NCI-H2196 (cell line): ENCODE results near the gene GRWD1.

Experiments
- DNase-seq: peaks from one replicate; lab custom pipeline; 2025; ENCODE audit not compliant: unreplicated experiment; lab: John Stamatoyannopoulos, UW

The GRWD1 gene

DNA sequence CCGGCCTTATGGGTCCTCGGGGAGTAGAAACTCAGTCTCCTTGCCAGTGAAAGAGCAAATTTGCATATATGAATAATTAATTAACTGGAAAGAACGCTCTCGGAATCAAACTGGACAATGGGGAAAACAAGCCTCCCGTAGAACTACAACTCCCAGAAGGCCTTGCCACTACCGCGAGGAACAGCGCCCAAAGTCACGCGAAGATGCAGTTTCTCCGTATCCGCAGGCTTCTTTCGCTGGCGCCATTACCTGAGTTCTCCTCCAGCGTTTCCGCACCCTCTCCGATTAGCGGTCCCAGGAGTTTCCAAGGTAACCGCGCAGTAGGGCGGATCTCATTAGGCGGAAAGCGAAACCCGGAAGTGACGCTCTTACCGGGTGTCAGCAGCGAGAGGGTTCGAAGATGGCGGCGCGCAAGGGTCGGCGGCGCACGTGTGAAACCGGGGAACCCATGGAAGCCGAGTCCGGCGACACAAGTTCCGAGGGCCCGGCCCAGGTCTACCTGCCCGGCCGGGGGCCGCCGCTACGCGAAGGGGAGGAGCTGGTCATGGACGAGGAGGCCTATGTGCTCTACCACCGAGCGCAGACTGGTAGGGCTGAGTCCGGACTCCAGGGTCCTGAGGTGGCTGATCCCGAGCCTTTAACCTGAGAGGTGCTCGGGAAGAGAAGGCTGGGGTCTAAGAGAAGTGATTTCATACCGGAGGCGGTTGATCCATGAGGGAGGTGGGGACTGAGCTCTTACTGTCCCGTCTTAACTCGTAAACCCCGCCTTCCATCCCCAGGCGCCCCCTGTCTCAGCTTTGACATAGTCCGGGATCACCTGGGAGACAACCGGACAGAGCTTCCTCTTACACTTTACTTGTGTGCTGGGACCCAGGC, at the start of gene GRWD1:
TSS of gene GRWD1 (plus strand) at position 378 of the 876 bp plus-strand sequence. CDS start at position 401, 23 bp downstream.
- peak; percentile 99 for DNase-seq

- DNase-seq: no peak
These were observed 49.6 kb upstream of the GRWD1 start for GRCh38 chr19:48396016-48396823.

- no peak for DNase-seq
These were observed 49.0 kb upstream of the GRWD1 start for GRCh38 chr19:48396824-48397176.

- DNase-seq: no peak
These were observed 48.3 kb upstream of the GRWD1 start for GRCh38 chr19:48397263-48398101.

GRCh38 chr19:48398102-48398374, 47.7 kb upstream of the GRWD1 start:
- DNase-seq: no peak

- peak; percentile 86 for DNase-seq
These were observed 47.2 kb upstream of the GRWD1 start for GRCh38 chr19:48398375-48399235.

- DNase-seq: peak; percentile 37
These were observed 45.6 kb upstream of the GRWD1 start for GRCh38 chr19:48400018-48400742.

- DNase-seq: no peak
These were observed 44.5 kb upstream of the GRWD1 start for GRCh38 chr19:48401287-48401686.

DNA sequence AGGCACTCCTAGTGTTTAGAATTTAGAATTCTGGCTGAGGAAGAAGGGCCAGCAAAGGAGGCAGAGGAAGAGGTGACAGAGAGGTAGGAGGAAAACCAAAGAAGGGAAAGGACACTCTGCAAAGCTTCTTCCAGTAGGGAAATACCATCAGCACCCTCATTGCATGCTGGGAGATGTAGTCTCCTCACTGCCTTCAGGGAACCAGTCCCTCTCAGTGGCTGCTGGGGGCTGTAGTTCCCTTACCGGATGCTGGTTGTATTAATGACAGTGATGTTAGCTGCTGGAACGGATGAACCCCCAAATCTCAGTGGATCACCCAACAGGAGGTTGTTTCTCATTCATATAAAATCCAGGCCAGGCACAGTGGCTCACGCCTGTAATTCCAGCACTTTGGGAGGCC, 42.2 kb upstream of the GRWD1 start:
- DNase-seq: peak; percentile 53

- no peak for DNase-seq
These were observed 40.6 kb upstream of the GRWD1 start for GRCh38 chr19:48405010-48405659.

DNA sequence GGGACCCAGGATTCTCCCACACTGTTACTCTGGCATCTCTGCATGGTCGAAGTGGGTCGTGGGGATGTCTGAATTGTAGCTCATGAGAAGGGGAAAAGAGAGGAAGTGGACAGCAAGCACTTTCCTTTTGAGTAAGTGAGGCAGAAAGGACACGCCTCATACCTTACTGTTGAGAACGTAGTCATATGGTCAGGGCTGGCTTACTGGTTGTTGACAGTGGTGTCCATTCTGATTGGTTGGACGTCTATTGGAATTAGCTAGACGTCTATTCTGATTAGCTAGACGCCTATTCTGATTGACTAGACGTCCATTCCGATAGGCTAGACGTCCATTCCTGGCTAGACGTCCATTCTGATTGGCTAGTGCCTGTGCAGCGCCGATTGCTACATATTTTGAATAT, 39.9 kb upstream of the GRWD1 start:
- DNase-seq: no peak

DNA sequence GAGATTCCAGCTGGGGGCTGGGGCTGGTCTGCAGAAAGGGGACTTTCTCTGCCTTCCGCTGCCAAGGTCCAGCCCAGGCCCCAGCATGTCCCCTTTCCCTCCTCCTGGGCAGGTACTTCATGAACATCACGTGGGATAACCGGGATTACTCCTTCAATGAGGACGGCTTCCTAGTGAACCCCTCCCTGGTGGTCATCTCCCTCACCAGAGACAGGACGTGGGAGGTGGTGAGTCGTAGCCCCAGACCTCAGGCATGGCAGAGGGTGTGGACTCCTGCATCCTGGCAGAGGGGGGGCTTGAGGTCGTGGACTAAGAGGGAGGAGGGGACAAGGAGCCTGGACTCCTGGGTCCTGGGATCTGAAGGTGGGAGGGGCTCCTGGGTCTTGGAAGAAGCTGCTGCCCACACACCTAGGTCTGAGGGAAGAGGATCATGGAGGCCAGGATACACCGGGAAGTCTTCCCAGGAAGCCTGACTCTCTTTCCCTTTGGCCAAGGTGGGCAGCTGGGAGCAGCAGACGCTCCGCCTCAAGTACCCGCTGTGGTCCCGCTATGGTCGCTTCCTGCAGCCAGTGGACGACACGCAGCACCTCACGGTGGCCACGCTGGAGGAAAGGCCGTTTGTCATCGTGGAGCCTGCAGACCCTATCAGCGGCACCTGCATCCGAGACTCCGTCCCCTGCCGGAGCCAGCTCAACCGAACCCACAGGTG, 31.8 kb upstream of the GRWD1 start:
- no peak for DNase-seq

DNA sequence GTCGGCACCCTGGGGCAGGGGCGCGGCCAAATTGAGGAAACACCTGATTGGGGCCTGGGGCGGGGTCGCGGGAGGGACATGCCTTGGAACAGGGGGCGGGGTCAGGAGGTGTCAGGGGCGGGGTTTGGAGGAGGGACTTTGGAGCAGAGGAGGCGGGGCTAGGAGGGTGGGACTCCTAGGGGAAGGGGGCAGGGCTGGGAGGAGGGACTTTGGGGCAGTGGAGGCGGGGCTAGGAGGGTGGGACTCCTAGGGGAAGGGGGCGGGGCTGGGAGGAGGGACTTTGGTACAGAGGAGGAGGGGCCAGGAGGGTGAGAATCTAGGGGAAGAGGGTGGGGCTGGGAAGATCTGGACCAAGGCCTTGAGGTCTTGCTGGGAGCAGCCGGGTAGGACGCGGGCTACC, 30.4 kb upstream of the GRWD1 start:
- DNase-seq: peak; percentile 60

GRCh38 chr19:48415806-48416221, 30.0 kb upstream of the GRWD1 start:
- no peak for DNase-seq

- DNase-seq: no peak
These were observed 28.4 kb upstream of the GRWD1 start for GRCh38 chr19:48417421-48417820.

DNA sequence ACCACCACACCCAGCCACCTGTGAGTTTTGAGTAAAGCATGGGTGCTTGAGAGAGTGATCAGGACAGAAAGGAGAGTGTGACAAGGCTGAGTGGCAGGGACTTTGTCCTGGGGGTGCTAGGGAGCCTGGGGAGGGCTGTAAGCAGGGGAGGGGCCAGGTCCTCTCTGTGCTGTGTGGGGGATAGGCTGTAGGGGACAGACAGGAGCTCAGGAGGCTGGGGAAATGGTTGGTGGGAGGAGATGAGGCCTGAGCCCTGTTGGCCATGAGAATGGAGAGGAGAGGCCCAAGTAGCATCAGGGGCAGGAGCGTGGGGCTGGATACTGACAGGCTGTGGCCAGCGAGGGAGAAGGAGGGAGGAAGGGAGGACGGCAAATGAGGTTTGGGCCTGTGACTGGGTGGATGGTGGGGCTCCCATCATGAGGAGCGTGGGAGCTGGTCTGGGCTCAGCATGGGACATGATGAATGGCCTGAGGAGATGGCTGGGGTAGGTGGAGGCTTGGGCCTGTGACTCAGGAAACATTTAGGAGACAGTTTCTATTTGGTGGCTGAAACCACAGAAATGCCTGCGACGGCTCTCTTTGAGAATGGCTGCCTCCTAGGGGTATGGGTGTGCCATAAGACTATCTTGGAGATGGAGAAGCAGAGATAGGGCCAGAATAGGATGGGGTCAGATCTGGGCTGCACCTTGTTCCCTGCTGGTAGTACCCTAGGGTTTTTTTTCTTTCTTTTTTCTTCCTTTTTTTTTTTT, 27.3 kb upstream of the GRWD1 start:
- no peak for DNase-seq

GRCh38 chr19:48419158-48419920, 26.4 kb upstream of the GRWD1 start:
- DNase-seq: peak; percentile 36
